GM06990 (cell line): ENCODE data around the gene CABLES2.

ENCODE experiments used
- DNase-seq: peaks from one replicate; pipeline ENCODE4 v3.0.0-alpha.2; 2011; ENCODE audit not compliant: insufficient read length; ENCODE audit errors: extremely low read depth
- H3K27me3 ChIP-seq: replicated peaks from 2 replicates; pipeline ENCODE4 v1.6.0; 2011; ENCODE audit warnings: low read length; ENCODE audit not compliant: control insufficient read depth, insufficient read depth
- H3K36me3 ChIP-seq: 2 replicates; pipeline ENCODE4 v1.5.1; 2011; ENCODE audit warnings: low read length; ENCODE audit not compliant: control insufficient read depth, insufficient read depth
- H3K4me3 ChIP-seq: replicated peaks from 2 replicates; pipeline ENCODE4 v1.5.1; 2011; ENCODE audit warnings: low read depth, mild to moderate bottlenecking, control low read depth, low read length
- TF ChIP-seq, protein P1 (sequence below): IDR thresholded peaks from 2 replicates; pipeline ENCODE4 v1.5.1; 2011; ENCODE audit warnings: low read length, control low read depth, mild to moderate bottlenecking, inconsistent platforms; ENCODE audit not compliant: insufficient read depth, poor library complexity, severe bottlenecking

Gene CABLES2

GRCh38 chr20:62350629-62351422, 56.3 kb downstream of the CABLES2 start:
- Histone ChIP-seq H3K27me3 (no peaks in the 10 kb centered on the region), H3K4me3 (no peak overlapping the region), H3K36me3 (no peaks in the 10 kb centered on the region)
- TF ChIP-seq, protein P1, sequence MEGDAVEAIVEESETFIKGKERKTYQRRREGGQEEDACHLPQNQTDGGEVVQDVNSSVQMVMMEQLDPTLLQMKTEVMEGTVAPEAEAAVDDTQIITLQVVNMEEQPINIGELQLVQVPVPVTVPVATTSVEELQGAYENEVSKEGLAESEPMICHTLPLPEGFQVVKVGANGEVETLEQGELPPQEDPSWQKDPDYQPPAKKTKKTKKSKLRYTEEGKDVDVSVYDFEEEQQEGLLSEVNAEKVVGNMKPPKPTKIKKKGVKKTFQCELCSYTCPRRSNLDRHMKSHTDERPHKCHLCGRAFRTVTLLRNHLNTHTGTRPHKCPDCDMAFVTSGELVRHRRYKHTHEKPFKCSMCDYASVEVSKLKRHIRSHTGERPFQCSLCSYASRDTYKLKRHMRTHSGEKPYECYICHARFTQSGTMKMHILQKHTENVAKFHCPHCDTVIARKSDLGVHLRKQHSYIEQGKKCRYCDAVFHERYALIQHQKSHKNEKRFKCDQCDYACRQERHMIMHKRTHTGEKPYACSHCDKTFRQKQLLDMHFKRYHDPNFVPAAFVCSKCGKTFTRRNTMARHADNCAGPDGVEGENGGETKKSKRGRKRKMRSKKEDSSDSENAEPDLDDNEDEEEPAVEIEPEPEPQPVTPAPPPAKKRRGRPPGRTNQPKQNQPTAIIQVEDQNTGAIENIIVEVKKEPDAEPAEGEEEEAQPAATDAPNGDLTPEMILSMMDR = no peak
- DNase-seq = no peak

- Histone ChIP-seq H3K4me3 (no peak overlapping the region), H3K36me3 (no peaks in the 10 kb centered on the region), H3K27me3 (no peaks in the 10 kb centered on the region)
- no peak for DNase-seq
- TF ChIP-seq, protein P1 = no peak
Measured at GRCh38 chr20:62350098-62350628, 56.9 kb downstream of the CABLES2 start.

- Histone ChIP-seq H3K27me3 (no peaks in the 10 kb centered on the region), H3K36me3 (no peaks in the 10 kb centered on the region), H3K4me3 (no peak overlapping the region)
- TF ChIP-seq, protein P1 = no peak
- no peak for DNase-seq
Measured at GRCh38 chr20:62349556-62350097, 57.5 kb downstream of the CABLES2 start.

- Histone ChIP-seq H3K4me3 (no peak overlapping the region), H3K36me3 (no peaks in the 10 kb centered on the region), H3K27me3 (no peaks in the 10 kb centered on the region)
- DNase-seq = no peak
- TF ChIP-seq, protein P1 = no peak
Measured at GRCh38 chr20:62348604-62349003, 58.5 kb downstream of the CABLES2 start.

- H3K27me3 ChIP-seq = no peaks in the 10 kb centered on the region
- TF ChIP-seq, protein P1 = no peak
- H3K4me3 ChIP-seq = no peak overlapping the region
- no peaks in the 10 kb centered on the region for H3K36me3 ChIP-seq
- DNase-seq = no peak
Measured at GRCh38 chr20:62347445-62347844, 59.6 kb downstream of the CABLES2 start.
